HG03439 (cell line): ENCODE results near the gene MBNL2.

Experiments
- ATAC-seq: cut with Tn5 transposase; IDR thresholded peaks from one replicate; pipeline ENCODE4 v1.9.1; 2021; ENCODE audit warnings: mild to moderate bottlenecking, moderate library complexity; ENCODE audit not compliant: unreplicated experiment

Gene MBNL2

GRCh38 chr13:97233499-97233898 is 11.4 kb downstream of the MBNL2 start:
- ATAC-seq: no peak

- ATAC-seq: no peak
Observed at GRCh38 chr13:97234236-97234635, 12.1 kb downstream of the MBNL2 start.

- ATAC-seq: no peak
Observed at GRCh38 chr13:97234742-97235141, 12.6 kb downstream of the MBNL2 start.

- no peak for ATAC-seq
Observed at GRCh38 chr13:97235549-97236231, 13.6 kb downstream of the MBNL2 start.

GRCh38 chr13:97237388-97237787 is 15.3 kb downstream of the MBNL2 start:
- no peak for ATAC-seq

- ATAC-seq: no peak
Observed at GRCh38 chr13:97238432-97238831, 16.3 kb downstream of the MBNL2 start.

- no peak for ATAC-seq
Observed at GRCh38 chr13:97238883-97239282, 16.8 kb downstream of the MBNL2 start.

GRCh38 chr13:97239306-97239705 is 17.2 kb downstream of the MBNL2 start:
- no peak for ATAC-seq

- ATAC-seq: no peak
Observed at GRCh38 chr13:97239943-97240787, 18.0 kb downstream of the MBNL2 start.

- no peak for ATAC-seq
Observed at GRCh38 chr13:97240788-97241734, 18.9 kb downstream of the MBNL2 start.

- ATAC-seq: no peak
Observed at GRCh38 chr13:97241761-97242160, 19.6 kb downstream of the MBNL2 start.

- no peak for ATAC-seq
Observed at GRCh38 chr13:97242755-97243497, 20.8 kb downstream of the MBNL2 start.

- ATAC-seq: no peak
Observed at GRCh38 chr13:97243915-97244781, 22.0 kb downstream of the MBNL2 start.

- no peak for ATAC-seq
Observed at GRCh38 chr13:97245011-97245410, 22.9 kb downstream of the MBNL2 start.

GRCh38 chr13:97246596-97247158 is 24.5 kb downstream of the MBNL2 start:
- ATAC-seq: no peak

GRCh38 chr13:97248243-97248642 is 26.1 kb downstream of the MBNL2 start:
- ATAC-seq: no peak

- no peak for ATAC-seq
Observed at GRCh38 chr13:97249093-97249795, 27.1 kb downstream of the MBNL2 start.

GRCh38 chr13:97249796-97250495 is 27.8 kb downstream of the MBNL2 start:
- ATAC-seq: no peak
